GM21390 (cell line): ENCODE data around the gene FARS2.
"Not testable (repeated sequence)": the region's sequence is repeated elsewhere in the genome, so short reads cannot be mapped to it uniquely, and the experiment has no call there.

ENCODE experiments used
- ATAC-seq: cut with Tn5 transposase; IDR thresholded peaks from one replicate; pipeline ENCODE4 v1.9.1; 2021; ENCODE audit not compliant: unreplicated experiment

The FARS2 gene

DNA sequence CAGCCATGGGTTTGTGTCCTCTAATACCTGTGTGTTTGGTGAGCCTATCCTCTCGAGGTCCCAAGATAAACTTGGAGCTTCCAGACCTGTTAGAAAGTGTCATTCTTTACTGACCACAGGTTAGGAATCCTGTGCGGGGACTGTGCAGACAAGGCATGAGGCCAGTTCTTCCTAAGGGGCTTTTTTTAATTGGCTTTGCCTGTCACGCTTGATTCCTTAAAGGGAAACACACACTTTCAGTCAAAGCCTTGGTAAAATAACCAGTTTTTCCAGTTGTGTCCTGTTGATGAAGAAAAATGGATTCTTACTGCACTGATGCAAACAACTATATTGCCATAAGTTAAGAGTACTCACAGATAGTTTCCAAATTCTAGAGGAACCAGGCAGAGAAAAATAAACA, 303.4 kb downstream of the FARS2 start:
- ATAC-seq: not testable (repeated sequence)

DNA sequence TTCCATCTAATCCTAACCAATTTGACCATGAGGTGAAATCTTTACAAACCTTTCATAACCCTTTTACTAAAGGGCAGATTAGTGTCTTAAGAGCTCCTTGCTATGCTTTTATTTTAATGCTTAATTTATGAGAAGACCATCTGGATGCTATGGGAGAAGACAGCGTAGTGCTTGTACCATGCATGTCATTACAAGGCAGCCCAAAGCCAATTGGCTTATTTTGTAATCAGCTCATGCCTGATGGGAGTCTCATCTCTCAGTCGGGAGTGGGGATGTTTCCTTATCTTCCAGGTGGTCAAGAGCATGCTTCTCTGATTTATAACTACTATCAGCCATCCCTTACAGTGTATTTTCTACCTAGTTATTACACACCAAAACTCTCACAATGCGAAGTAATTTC, 304.7 kb downstream of the FARS2 start:
- no peak for ATAC-seq

GRCh38 chr6:5566718-5567117, 305.4 kb downstream of the FARS2 start:
- peak; percentile 60 for ATAC-seq

DNA sequence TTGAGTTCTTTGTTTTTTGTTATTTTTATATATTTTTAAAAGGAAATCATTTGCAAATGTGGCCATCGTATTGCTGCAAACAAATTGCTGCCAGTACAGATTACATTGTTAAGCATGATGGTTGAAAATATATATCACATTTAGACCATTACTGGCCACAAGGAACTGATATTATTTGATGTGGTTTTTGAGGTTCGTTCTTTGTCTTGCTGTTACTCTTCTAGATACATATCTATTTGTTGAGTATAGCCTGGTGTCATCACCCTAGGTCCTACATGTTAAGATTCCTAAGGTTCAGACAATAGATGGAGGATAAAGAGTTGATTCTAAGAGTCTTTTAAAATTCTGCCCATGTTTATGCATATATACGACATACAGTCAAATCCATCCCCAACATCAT, 306.0 kb downstream of the FARS2 start:
- ATAC-seq: peak; percentile 63

- ATAC-seq: no peak
Measured at GRCh38 chr6:5567890-5568289, 306.6 kb downstream of the FARS2 start.

- ATAC-seq: no peak
Measured at GRCh38 chr6:5569491-5569890, 308.2 kb downstream of the FARS2 start.

DNA sequence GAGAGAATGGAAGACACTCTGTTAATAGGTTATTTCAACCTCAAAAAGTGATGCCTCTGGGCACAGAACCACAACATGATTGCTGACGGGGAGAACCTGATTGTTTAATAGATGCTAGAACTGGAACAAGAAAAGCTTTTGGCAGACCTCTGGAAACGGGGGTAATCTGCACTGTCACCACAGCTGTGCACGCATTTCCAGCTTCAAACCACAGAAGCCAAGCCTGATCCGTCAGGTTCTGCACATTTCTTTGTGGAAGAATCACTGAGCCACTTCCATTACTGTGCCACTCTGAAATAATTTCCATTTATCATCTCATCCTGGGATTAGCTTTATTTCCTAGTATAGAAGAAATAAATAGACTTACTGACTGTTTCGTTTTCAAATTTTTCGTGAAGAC, 309.3 kb downstream of the FARS2 start:
- ATAC-seq: no peak

DNA sequence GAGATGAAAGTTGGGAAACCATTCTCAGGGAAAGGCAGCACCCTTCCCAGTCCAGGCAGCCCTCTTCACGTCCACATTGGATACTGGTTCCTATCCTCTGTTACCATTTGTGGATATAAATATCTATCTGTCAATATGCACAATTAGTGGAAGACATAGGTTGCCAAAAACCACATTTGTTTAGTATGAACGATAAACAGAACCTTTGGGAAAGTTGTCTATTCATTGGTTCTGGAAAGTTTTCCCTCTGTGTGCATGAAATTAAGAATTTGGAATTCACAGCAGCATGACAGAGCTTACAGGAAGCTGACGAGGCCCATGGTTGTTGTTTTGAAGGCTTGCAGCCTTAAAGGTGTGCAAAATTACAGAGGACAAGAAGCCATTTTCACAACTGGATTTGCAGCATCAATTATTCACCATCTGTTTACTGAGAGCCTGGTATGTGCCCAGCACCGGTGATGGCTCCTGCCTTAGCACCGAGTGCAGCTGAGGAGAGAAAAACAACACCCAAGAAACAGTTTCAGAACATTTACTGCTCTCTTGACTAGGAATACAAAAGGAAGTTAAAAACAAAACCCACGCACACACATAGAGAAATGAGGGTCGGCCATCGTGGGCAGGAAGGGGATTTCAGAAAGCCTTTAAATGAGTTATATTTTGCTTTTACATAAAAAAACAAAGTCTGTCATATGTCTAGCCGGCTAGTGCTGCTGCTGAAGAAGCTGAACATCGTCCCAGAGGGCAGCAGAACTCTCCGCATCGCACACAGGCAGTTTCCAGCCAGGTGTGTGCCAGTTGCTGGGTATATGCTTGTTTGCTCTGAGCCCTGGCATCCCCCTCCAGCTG, 319.6 kb downstream of the FARS2 start:
- no peak for ATAC-seq

GRCh38 chr6:5582762-5583161, 321.4 kb downstream of the FARS2 start:
- ATAC-seq: no peak

DNA sequence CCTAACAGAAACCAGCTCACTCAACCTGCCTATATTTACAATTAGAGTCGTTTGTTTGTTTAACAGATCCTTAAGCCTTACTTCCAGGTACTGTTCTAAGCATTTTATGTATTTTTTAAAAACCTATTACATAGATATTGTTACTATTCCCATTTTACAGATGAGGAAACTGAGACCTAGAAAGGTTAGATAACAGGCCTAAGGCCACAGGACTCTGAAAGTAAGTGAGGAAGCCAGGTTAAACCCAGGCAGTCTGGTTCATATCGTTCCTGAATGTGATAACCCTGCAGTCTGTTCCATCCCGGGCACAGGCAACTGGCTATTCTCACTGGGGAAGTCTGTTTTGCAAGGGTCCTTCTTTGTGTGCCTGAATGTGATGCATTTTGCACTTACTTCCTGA, 322.2 kb downstream of the FARS2 start:
- no peak for ATAC-seq

DNA sequence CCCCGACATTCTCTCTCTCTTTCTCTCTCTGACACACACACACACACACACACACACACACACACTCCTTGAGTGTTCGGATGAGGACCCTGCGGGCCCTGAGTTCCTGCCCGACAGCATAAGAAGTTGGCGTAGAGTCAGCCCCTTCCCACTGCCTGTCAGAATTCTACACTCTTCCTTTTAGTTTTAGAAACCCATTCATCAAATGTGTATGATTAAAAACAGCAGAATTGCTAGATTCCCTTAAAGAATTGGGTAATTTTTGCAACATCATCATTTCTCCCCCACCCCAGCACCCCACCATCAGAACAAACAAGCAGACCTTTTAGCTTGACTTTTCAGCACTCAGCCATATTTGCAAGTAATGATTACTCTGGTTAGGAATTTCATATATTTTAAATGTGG, 322.8 kb downstream of the FARS2 start:
- ATAC-seq: no peak

- ATAC-seq: no peak
Measured at GRCh38 chr6:5587648-5588047, 326.3 kb downstream of the FARS2 start.

DNA sequence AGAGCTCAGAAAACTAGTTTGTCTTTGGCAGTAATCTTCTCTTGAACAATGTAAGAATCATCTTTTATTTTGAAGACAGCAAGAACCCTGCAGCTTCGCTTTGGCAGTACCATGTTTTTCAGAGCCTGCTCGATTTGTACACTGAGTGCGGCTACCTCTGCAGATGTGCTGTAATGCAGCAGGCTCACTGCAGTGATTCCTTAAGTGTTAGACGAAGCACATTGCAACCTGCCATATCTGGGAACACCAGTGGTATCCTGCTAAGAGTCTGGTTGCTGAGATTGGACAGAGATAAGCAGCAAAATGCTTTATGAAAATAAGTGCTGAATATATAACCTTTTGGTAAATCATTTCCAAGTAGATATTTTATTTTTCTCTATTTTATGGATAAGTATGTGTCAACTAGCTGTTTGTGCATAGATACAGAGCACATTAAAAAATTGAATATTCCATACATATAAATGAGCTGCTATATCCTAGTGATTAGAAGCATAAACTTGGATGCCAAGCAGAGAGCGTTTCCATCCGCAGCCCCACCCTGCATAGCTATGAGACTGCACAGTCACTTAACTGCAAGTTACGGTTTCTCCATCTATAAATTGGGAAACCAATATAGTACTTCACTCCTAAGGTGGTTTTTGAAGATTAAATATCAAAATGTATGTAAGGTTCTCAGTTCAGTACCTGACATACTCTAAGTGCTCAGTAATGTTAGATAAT, 328.3 kb downstream of the FARS2 start:
- ATAC-seq: no peak

GRCh38 chr6:5590187-5590586, 328.9 kb downstream of the FARS2 start:
- no peak for ATAC-seq

GRCh38 chr6:5592886-5593519, 331.7 kb downstream of the FARS2 start:
- no peak for ATAC-seq

DNA sequence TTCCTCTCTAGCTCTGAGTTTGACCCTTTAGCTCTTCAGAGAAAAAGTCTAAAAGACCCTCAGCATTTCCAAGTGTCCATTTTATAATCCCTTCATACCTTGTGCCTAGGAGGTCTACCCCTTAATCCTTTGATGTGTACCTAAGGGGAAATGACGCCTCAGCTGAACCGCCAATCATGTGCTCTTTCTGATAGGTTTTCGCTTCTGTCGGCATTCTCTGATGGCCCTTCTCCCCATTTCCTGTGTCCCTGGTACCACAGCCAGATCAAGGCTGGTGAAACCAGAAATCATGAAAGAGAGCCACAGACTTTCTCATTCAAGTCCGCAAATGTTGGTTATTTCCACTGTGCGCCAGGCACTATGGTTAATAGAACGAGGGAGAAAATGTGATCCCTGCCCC, 333.9 kb downstream of the FARS2 start:
- no peak for ATAC-seq

- no peak for ATAC-seq
Measured at GRCh38 chr6:5597413-5597812, 336.1 kb downstream of the FARS2 start.

DNA sequence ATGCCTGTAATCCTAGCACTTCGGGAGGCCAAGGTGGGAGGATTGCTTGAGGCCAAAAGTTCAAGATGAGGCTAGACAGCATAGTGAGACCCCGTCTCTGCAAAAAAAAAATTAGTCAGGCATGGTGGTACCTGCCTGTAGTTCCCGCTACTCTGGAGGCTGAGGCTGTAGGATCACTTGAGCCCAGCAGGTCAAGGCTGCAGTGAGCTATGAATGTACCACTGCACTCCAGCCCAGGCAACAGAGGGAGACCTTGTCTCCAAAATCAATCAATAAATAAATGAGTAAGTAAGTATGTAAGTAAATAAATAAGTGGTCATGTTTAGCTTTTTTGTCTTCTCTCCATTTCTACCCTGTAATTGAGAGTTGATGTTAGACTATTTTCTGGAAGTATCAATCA, 336.8 kb downstream of the FARS2 start:
- no peak for ATAC-seq

DNA sequence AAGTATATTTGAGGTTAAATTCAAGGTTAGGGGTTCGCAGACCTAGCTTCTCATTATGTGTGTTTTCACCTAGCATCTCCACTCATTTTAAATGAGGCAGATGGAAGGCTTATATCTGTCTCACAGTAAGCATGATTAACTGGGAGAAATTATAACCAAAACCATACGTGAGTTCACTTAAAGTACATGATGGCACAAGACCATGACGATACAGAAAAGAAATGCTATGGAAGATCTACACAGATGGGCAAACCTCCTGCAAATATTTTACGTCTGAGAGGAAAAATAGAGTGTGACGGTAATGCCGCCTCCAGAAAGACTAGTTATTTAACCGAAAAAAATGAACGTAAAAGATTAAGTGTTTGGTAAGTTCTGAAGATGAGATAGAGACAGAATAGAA, 337.8 kb downstream of the FARS2 start:
- no peak for ATAC-seq

- ATAC-seq: no peak
Measured at GRCh38 chr6:5605937-5606336, 344.6 kb downstream of the FARS2 start.

- ATAC-seq: no peak
Measured at GRCh38 chr6:5606546-5606945, 345.2 kb downstream of the FARS2 start.

DNA sequence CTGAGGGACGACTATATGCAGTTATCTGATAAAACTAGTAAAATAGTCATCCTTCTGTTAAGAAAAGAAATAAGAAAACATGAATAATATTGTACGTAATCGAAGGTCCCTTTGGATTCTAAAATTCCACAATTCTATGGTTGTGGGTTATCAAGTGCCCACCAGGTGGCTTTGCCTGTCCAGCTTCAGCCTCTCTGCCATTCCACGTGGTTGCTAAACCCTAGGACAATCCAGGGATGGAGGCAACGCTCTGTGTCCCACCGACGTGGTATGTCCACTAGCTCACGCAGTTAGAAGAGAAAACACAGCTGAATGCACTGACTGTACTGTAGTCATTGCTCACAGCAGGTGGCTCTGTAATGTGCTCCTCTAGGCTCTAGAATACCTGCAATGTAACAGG, 349.3 kb downstream of the FARS2 start:
- no peak for ATAC-seq
